Neural crest cell (in vitro differentiated cells): ENCODE data around the gene VIM. TPM values are rescaled to one million over a fixed set of nuclear protein-coding genes. Genes with fewer than 3 reads are reported as not detected.
A peak's percentile ranks its signal among the peaks of the same experiment; 100 is the strongest.

ENCODE experiments used
- DNase-seq: peaks from one replicate; pipeline ENCODE4 v3.0.0; 2021; ENCODE audit warnings: low read depth, mixed read lengths, low spot score
- H3K27ac Mint-ChIP-seq: one replicate; pipeline ENCODE4 v1.8.0; 2021; ENCODE audit warnings: mild to moderate bottlenecking, mixed read lengths; ENCODE audit not compliant: unreplicated experiment
- H3K27me3 Mint-ChIP-seq: 2 replicates; pipeline ENCODE4 v1.8.0; 2021; ENCODE audit warnings: low read depth, mild to moderate bottlenecking, mixed read lengths
- H3K36me3 Mint-ChIP-seq: 2 replicates; pipeline ENCODE4 v1.8.0; 2021; ENCODE audit warnings: low read depth, mild to moderate bottlenecking, mixed read lengths
- H3K4me1 Mint-ChIP-seq: 2 replicates; pipeline ENCODE4 v1.8.0; 2021; ENCODE audit warnings: mixed read lengths
- H3K4me3 Mint-ChIP-seq: one replicate; pipeline ENCODE4 v1.8.0; 2021; ENCODE audit warnings: mild to moderate bottlenecking, mixed read lengths
- H3K9me3 Mint-ChIP-seq: 2 replicates; pipeline ENCODE4 v1.8.0; 2021; ENCODE audit warnings: mixed read lengths
- total RNA-seq: library from RNA; stranded (reverse); gene quantifications from 2 replicates; pipeline ENCODE4 v1.2.1, GENCODE V29; 2021
- TF ChIP-seq, protein P1 (sequence below): fragments of 200-600 bp; sonication (generic); conservative IDR thresholded peaks from 2 replicates; pipeline ENCODE4 v1.5.0; 2021; ENCODE audit warnings: antibody characterized with exemption, mild to moderate bottlenecking

The VIM gene
- total RNA-seq, 1 donor from 2014 or later, result 1,786 TPM

DNA sequence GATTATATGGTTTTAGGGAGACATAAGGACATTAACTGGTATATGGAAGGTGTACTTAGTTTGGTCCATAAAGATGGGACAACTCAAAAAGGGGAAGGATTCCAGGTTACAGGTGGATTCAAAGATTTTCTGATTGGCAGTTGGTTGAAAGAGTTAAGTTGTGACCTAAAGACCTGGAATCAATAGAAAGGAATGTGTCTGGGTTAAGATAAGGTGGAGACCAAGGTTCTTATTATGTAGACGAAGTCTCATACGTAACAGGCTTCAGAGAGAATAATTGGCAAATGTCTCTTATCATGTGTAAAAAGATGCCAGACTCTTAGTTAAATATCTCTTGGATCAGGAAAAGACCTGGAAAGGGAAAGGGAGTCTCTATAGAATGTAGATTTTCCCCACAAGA, 25.5 kb upstream of the VIM start:
- no peak for DNase-seq
- Mint-ChIP-seq H3K36me3 (no peaks in the 10 kb centered on the region), H3K9me3 (no peaks in the 10 kb centered on the region), H3K27me3 (no peaks in the 10 kb centered on the region), H3K4me3 (no peak overlapping the region), H3K27ac (peak overlapping the region; percentile 71), H3K4me1 (peaks cover 51% of the 10 kb centered on the region)
- TF ChIP-seq, protein P1, sequence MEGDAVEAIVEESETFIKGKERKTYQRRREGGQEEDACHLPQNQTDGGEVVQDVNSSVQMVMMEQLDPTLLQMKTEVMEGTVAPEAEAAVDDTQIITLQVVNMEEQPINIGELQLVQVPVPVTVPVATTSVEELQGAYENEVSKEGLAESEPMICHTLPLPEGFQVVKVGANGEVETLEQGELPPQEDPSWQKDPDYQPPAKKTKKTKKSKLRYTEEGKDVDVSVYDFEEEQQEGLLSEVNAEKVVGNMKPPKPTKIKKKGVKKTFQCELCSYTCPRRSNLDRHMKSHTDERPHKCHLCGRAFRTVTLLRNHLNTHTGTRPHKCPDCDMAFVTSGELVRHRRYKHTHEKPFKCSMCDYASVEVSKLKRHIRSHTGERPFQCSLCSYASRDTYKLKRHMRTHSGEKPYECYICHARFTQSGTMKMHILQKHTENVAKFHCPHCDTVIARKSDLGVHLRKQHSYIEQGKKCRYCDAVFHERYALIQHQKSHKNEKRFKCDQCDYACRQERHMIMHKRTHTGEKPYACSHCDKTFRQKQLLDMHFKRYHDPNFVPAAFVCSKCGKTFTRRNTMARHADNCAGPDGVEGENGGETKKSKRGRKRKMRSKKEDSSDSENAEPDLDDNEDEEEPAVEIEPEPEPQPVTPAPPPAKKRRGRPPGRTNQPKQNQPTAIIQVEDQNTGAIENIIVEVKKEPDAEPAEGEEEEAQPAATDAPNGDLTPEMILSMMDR, result no peak

DNA sequence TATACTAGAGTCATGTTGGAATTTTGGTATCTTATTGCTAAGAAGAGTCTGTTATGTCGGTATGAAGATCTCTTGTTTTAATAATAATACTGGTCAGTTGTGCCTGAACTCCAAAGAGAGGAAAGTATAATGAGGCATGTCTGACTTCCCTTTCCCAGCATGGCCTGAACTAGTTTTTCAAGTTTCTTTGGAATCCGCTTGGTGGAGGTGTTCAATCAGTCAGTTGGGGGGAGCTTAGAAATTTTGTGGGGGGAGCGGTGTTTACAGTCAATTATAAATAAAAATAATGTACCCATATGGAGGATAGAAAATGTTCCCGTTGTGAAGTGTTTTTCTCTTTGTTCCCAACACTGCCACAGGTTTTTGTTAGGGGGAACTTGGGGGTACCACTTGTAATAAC, 25.0 kb upstream of the VIM start:
- H3K36me3 Mint-ChIP-seq, result no peaks in the 10 kb centered on the region
- no peak overlapping the region for H3K27ac Mint-ChIP-seq
- peak overlapping the region; percentile 4 for H3K4me3 Mint-ChIP-seq
- TF ChIP-seq, protein P1, result no peak
- peaks cover 51% of the 10 kb centered on the region for H3K4me1 Mint-ChIP-seq
- no peaks in the 10 kb centered on the region for H3K27me3 Mint-ChIP-seq
- no peak for DNase-seq
- H3K9me3 Mint-ChIP-seq, result no peaks in the 10 kb centered on the region

DNA sequence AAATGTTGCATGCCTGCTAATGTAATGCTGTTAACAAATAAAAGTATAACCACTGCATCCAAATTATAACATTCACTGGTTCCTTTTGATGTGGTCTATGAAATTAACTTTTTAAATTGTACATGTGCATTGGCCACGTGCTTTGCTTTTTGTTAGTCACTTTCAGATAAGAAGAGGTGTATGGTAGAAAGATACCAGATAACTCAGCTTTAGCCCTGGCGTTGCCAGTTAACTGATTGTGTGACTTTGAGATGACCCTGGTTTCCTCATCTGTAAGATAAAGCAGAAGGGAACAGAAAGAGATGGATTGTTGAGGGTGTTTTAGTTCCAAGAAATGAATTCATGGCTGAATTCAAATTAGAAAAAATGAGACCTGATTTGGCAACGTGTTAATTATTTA, 24.6 kb upstream of the VIM start:
- TF ChIP-seq, protein P1, result no peak
- H3K9me3 Mint-ChIP-seq, result no peaks in the 10 kb centered on the region
- H3K4me1 Mint-ChIP-seq, result peaks cover 49% of the 10 kb centered on the region
- no peak overlapping the region for H3K4me3 Mint-ChIP-seq
- no peaks in the 10 kb centered on the region for H3K36me3 Mint-ChIP-seq
- H3K27ac Mint-ChIP-seq, result no peak overlapping the region
- H3K27me3 Mint-ChIP-seq, result no peaks in the 10 kb centered on the region
- no peak for DNase-seq

DNA sequence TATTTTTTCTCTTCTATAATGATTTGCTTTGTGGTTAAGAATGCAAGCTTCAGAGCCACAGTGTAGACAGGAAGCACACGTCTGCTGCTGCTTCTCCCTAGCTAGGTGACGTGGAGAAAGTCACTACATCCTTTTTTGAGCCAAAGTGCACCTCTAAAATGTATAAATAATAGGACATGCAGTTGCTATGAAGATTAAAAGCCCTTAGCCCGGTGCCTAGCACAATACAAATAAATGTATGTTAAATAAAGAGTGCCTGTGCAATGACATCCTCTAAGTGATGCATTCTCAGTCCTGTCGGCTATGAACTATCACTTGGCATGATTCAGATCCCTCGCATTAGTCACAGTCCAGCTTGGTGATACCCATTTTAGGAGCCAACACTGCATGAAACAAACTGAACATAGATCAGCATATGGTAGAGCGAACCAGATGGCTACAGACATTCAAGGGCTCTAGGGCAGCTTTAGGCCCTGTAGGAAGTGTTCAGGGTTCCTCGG, 21.8 kb upstream of the VIM start:
- no peaks in the 10 kb centered on the region for H3K9me3 Mint-ChIP-seq
- no peak overlapping the region for H3K27ac Mint-ChIP-seq
- DNase-seq, result no peak
- H3K4me3 Mint-ChIP-seq, result no peak overlapping the region
- peaks cover 23% of the 10 kb centered on the region for H3K4me1 Mint-ChIP-seq
- no peaks in the 10 kb centered on the region for H3K27me3 Mint-ChIP-seq
- TF ChIP-seq, protein P1, result no peak
- H3K36me3 Mint-ChIP-seq, result no peaks in the 10 kb centered on the region

DNA sequence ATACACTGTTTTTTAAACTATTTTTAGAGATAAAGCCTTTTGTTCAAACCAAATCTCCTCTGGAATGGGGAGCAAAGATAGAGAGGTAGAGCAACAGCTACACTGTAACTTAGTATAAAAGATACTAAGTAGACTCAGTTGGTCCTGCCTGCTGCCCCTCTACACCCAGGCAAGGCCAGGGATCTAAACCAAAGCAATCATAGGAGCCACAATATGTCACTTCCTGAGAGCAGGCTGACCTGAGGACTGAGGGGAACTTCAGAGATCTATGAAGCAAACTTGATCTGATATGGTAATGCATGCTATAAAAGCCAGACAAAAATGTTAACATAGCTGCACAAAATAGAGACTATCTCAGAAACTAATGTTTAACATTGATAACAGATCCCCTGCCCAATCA, 19.6 kb upstream of the VIM start:
- Mint-ChIP-seq H3K9me3 (no peaks in the 10 kb centered on the region), H3K27ac (no peak overlapping the region), H3K4me3 (no peak overlapping the region), H3K4me1 (peaks cover 11% of the 10 kb centered on the region), H3K36me3 (no peaks in the 10 kb centered on the region), H3K27me3 (no peaks in the 10 kb centered on the region)
- no peak for DNase-seq
- TF ChIP-seq, protein P1, result no peak

DNA sequence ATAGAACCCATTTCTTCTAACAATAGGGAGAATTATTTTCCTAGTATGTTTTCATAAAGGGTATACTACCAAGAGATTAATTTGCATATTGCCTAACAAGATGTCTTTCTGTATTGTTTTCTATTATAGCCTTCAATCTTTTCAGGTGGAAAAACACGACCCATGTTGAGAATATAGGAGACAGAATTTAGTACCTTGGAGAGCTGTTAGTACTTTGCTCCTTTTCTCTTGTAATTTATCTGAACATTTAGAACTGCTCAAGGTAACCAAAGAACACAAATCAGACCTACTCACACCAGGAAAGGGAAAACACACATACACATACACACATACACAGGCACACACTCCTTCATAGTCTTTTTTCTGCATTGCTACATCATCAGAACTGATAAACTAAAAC, 18.7 kb upstream of the VIM start:
- Mint-ChIP-seq H3K4me1 (peaks cover 11% of the 10 kb centered on the region), H3K27ac (no peak overlapping the region), H3K4me3 (no peak overlapping the region), H3K27me3 (no peaks in the 10 kb centered on the region), H3K9me3 (no peaks in the 10 kb centered on the region), H3K36me3 (no peaks in the 10 kb centered on the region)
- TF ChIP-seq, protein P1, result no peak
- DNase-seq, result no peak
